HG03469 (cell line): ENCODE data around the gene ITFG2.

Experiments
- ATAC-seq: cut with Tn5 transposase; IDR thresholded peaks from one replicate; pipeline ENCODE4 v1.9.1; 2021; ENCODE audit warnings: mild to moderate bottlenecking, moderate library complexity, moderate number of reproducible peaks; ENCODE audit not compliant: unreplicated experiment

Gene ITFG2

DNA sequence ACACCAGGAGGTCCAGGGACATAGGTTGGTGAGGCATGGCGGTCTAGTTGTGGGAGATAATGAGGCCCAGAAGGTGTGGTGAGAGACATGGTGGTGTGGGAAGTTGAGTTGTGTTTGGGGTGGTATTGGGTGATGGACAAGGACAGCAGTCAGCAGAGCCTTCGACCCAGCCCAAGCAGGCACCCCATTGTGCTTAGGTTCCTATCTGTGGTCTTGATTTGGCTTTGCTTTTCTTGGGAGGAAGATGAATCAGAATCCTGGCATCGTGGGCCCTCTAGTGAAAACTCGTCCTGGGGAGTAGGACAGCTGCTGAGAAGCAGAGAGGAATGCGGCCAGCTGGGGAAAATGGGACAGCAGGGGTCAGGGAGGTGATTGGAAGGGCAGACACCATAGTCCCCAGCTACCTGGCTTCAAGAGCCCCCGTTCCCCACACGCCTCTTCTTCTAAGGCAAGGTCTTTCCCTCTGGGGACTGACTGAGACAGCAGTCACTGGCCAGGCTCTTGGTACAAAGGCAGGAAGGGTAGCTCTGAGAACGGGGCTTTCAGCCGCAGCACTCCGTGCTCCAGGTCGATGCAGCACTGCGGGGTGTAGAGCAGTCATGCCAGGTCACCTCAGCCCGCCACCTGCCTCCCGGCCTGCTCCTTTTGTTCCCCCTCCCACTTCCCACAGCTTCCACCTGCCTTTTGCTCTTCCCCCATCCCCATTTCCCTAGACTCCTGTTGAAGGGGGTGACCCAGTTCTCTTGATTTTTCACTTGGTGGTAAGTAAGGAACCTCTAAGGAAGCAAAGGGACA, 14.4 kb downstream of the ITFG2 start:
- no peak for ATAC-seq

DNA sequence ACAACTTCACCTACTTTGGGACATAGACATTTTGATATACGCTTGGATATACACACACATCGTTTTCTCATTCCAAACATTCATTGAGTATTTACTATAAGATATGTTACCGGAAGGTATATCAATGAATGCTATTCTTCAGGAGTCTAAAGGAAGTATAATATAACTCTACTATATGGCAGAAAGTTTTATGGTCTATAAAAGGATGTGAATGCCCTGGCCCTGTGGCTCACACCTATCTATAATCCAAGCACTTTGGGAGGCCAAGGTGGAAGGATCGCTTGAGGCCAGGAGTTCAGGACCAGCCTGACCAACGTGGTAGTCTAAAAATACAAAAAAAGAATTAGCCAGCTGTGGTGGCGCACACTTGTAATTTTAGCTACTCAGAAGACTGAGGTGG, 16.8 kb downstream of the ITFG2 start:
- ATAC-seq = no peak

DNA sequence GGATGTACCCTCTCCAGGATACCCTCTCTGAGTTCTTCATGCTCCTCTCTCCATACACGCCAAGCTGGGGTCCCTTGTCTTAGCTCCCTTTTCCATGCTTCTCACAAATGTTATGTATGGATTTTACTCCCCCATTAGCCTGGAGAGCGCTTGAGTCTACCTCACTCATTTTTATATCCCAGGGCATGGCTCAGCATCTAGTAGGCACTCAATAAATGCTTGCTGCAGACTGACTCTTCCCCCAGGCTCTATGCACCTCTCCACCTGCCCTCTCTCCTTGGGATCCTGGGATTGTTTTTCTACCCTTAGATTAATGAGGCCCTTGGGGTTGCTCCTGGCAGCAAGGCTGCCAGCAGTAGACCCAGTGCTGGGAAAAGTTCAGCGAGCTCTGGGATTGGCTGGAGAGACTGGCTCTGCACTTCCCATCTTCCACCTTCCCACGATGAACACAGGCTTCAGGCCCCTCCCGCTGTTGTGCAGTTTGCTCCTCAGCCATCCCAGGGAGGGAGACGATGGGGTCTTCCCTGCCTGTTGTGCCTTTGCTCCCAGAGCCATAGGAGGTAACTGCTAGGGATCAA, 20.2 kb downstream of the ITFG2 start:
- ATAC-seq = no peak

DNA sequence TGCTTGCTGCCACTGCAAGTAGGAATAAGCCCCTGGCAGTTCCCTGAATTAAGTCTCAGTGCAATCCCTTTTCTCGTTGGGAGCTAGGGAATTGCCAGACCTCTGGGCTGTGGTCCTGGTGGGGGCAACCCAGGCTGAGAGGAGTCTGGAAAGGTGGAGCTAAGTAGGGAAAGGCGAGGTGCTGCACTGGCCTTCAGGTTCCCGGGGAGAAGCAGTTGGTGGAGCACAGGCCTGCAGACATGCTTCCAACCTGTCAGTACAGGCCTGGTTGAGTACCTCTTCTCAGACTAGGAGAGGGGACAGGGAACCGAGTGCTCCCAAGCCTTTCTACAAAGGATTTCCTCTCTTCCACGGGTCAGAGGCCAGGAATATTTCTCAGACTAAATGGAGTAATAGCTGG, 20.9 kb downstream of the ITFG2 start:
- no peak for ATAC-seq

DNA sequence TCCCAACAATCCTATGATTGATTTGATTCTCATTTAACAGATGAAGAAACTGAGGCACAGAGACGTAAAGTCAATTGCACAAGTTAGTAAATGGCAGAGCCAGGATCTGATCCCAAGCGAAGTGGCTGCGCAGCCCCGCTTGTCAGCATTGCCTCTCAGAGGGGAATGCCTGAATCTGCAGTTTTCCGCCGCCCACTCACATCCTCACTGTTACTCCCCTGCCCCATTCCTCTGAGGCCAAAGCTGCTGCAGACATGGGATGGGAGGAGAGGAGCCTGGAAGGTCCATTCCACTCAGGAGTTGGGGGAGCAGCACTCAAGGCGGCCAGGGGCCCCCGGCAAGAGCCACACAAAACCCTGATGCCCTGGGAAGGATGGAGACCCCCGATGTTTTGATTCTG, 21.3 kb downstream of the ITFG2 start:
- ATAC-seq = no peak

DNA sequence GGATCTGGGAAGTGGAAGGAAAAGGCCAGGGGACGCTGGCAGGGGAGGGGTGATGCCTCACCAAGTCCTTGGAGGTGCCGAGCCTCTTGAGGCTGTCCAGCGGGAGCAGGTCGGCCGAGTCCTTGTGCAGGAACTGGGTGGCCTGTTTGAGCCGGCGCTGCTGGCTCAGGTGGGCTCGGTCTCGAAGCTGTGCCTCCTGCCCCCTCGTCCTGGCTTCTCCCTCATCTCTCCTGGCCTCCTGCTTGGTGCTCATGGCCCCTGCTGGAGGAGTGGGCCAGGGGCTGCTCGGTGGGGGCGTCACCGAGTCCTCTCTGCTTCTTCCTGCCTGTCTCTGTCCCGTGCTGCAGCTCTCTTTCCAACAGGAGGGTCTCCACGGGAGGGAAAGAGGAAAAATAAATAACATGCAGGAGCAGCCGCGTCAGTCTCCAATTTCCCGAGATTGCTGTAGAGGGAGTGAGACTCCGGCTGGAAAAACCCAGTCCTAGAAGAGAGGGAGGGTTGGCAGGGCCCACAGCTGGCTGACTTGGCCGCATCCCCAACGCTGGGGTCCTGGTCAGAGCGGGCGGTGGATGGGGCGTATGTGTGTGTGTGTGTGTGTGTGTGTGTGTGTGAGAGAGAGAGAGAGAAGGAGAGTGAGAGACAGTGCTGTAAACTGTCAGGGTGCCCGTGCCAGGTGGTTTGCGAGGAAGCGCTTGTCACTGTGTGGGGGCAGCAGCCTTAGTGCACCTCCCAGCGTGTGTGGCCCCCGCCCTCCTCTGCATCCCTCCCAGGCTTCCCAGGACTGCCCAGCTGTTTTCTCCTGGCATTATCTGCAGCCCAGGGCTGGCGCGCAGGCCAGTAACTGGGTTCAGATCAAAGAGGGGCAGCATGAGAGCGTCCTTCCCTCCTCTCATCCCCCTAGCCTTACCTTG, 22.4 kb downstream of the ITFG2 start, which contains the start of gene NRIP2:
Gene NRIP2, minus strand, starts transcription at position 455 of the 911 bp plus-strand sequence. Its CDS starts 52 bp downstream, at position 403.
- ATAC-seq = no peak

DNA sequence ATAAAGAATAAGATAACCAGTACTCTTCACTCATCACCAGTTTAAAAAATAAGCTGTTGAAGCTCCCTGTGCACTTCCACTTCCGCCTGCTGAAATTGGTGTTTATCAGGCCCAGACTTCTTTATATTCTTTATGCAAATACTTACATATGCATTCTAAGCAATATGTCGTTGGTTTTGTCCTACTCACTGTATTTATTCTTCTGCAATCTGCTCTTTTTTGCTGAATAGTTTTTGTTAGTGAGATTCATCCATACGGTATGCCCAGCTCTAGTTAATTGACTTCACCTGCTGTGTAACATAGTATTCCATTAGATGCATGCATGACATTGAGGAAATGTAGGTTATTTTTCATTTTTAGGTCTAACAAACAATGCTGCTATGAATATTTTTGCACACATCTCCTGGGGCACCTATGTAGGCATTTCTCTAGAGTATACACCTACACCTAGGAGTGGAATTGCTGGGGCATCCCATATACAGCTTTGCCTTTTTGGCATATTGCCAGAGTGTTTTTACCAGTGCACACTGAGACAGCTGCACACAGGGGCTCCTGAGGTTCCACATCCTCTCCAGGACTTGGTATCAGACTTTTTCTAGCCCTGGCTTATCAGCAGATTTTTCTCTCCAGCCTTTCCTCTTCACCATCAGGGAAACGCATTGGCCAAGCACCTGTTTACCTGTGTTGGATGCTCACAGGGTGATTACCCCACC, 23.4 kb downstream of the ITFG2 start:
- ATAC-seq = no peak

DNA sequence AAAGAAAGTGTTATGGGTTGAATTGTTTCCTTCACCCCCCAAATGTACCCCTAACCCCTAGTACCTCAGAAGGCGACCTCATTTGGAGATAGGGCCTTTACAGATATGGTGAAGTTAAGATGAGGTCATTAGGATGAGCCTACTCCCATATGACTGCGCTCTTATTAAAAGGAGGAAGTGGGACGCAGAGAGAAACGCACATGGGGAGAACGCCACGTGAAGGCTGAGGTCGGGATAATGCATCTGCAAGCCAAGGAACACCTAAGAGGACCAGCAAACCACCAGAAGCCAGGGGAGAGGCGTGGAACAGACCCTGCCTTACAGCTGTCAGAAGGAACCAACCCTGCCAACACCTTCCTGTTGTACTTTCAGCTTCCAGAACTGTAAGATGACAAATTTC, 24.1 kb downstream of the ITFG2 start:
- ATAC-seq = no peak

DNA sequence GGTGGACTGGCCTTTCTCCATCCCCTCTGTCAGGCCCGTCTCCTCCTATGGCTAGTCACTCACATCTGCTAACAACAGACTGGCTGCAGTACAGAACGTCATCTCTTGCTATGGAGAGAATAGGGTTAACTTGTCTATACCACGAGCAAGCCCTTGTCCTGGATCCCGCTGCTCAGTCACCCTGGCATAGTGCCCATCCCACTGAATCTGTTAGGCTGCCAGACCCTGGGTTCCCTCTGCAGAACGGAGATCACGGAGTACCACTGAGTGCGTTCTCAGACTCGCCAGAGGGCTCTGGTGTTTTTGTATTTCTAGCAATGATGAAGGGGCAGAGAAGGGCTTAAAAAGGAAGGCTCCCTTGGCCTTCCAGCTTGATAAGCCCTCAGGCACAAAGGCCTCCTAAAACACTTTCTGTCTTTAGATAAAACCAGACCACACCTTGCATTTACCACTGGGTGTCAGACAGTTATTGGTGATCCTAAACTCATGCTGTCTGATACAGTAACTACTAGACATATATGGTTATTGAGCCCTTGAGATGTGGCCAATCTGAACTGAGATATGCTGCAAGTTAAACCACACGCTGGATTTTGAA, 28.7 kb downstream of the ITFG2 start:
- no peak for ATAC-seq

DNA sequence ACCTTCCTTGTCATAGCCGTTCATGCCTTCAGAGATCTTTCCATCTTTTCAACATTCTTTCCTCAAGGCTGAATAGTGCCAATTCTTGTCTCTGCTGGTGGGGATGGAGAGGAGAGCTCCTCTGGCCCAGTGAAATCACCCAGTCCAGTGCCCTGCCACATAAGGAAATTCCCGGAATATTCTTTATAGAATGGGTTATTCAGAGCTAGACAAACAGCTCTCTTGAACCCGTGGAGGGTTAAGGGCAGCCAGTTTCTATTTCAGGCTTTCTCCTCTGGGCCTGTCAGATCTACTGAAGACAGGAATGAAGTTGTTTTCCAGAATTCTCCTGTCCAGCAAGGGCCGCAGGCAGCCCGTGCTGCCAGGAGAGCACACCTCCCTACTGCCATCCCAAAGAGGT, 30.5 kb downstream of the ITFG2 start:
- ATAC-seq = no peak

DNA sequence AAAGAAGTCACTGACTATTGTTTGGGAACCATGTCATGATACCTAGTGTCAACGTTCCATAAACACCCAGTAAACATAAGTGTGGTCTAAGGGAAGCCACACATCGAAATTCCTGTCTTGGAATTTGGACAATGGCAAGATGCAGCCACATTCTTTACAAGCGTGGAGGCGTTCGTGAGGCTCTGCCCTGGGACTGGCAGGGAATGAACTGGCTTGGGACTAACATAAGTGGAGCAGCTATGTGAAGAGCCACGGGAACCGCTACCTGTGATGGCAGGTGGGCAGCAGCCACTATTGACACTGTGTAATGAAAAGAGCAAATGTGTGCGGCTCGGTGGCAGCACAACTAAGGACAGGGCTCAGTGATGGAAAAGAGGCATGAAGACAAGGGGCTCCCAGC, 32.3 kb downstream of the ITFG2 start:
- ATAC-seq = no peak

DNA sequence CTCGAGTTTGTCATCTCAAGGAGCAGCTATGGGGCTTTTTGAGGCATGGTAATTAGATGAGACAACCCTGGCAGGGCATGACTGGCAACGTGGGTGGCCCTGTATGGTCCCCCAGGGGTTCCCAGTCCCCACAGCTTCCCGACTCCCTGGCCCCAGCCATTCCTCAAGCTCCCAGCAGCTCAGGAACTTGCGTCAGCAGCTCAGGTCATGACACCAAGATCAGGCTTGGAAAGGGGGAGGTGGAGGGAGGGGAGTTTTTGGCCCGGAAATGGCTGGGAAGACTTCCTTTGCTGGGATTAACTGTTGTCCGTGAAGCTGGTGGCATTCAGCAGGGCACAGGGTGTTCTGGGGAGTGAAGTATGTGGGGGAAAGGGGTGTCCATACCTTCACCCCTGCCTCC, 32.8 kb downstream of the ITFG2 start:
- no peak for ATAC-seq

DNA sequence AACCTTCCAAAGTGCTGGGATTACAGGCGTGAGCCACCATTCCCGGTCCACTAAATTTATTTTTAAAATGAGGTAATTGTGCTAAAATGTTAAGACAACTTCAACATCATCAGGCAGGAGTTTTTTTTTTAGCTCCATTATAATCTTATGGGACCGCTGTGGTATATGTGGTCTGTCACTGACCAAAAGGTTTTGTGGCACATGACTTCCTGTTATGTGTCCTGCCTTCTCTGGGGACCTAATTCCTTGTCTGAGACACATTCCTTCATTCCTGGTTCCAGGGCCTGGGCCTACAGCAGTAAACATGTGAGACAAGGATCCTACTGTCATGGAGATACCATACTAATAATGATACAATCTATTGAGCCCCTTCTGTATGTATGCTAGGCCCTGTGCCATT, 39.5 kb downstream of the ITFG2 start:
- no peak for ATAC-seq

DNA sequence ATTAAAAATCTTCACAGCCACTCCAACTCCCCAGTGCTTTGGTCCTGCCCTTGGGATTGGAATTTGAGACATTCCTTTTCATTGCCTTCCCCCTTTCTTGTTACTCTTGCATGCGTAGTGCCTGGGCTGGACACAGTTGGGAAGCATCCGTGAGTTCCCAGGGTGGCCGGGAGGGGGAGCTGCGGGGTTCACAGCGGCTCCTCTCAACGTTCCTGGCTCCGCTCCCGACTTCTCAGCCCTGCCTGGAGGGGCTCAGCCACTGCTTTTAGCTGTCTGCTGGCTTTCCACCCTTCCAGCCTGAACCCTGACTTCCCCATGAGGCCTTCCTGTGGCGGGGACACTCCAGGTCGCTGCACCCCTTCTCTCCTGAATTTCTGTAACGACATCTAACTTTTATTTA, 41.2 kb downstream of the ITFG2 start:
- ATAC-seq = no peak

DNA sequence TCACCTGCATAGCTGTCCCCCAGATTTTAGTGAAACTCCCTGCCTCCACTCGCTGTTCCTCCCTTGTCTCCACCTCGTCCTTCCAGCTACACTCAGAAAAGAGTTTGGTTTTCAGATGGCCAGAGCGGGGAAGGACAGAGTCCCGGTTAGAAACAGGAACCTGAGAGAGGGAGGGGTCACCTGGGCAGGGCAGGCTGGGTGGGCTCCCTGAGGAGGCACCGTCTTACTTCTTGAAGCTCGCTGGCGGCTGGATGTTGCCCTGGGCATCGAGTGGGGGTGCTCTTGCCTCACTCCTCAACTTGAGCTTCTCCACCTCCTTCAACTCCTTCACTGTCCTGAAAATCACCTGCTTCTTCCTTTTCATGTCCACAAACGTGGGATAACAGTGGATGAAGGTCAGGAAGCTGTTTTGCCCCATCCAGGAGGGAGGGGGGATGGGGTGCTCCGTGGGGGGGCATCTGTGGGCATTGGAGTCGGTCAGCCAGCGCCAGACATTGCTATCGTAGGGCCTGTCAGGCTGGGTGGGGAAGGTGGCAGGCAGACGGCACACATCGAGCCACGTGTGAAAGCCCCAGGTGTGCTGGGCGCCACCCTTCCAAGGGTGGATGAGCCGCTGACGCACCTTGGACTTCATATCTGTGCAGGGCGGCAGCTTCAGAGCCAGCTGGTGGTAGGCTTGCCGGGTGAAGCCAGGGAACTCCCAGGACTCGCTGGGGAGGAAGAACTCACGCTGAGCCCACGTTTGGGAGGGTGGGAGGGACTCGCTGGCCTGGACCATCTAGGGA, 42.4 kb downstream of the ITFG2 start:
- no peak for ATAC-seq

DNA sequence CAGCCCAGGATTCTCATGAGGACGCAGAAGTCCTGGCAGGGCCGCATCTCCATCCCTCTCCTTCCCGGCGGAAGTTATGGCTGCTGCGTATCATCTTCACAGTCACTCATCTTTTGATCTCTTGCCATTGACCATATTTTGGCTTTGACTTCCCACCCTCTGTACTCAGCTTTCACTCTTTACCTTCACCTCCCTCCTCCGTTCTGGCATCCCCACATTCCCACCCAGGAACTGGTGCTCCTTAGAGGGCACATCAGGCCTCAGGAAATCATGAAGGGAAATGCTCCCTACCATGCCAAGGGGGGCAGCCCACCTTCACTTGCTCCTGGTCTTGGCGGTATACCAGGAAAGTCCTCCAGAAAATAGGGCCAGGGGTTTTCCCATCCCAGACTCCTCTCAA, 43.1 kb downstream of the ITFG2 start:
- ATAC-seq = no peak

DNA sequence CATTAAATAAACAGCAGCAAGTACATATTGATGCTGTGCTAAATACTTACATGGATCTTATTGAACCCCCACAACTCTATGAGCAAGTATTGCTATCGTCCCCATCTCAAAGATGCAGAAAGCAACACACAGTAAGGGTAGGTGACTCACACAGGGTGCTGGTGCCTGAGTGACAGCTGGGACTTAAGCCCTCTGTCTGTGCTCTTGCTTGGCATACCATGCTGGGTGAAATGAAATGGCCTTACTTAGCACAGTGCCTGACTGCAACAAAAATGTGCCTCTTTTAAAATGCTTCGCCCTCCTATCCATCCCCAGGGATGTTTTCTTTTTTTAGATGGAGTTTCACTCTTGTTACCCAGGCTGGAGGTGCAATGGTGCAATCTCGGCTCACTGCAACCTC, 43.6 kb downstream of the ITFG2 start:
- ATAC-seq = no peak

DNA sequence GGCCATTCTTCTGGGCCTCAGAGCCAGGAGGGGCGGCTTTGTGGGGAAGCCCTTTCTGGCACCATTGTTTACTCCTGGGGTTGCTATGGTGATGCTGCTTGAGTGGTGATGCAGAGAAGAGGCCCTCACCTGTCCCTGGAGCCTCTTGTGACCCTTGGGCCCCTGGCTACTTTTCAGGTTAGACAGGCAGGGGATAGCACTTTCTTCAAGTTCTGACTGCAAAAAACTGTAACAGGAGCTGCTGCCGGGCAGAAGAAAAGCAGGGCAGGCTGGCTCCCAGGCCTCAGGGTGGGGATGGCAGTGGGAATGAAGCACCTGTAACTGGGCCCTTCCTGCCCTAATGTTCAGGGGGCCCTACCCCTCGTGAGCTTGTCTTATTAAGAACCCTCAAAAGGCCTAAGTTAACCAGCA, 44.6 kb downstream of the ITFG2 start, which contains the start of gene TEX52:
Gene TEX52, minus strand, starts transcription at position 19 of the 411 bp plus-strand sequence. Its CDS starts 13 bp downstream, at position 6.
- no peak for ATAC-seq

DNA sequence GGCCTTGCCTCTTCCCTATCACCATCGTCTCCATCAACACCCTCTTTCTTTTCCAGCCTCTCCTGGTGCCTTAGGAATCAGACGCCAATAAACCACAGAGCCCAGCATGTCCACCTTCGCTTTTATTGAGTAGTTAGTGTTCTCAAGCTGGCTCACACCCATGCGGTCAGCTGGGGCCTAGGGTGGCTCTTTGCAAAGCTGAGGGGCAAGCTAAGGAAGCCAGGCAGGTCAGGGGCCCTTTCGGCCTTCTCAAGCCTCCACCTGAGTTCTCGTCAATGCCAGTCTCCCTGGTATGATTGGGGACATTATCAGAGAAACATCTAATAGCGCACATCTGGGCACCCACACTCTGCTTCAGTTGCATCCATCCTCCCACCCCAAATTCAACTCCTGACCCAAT, 45.1 kb downstream of the ITFG2 start:
- no peak for ATAC-seq

DNA sequence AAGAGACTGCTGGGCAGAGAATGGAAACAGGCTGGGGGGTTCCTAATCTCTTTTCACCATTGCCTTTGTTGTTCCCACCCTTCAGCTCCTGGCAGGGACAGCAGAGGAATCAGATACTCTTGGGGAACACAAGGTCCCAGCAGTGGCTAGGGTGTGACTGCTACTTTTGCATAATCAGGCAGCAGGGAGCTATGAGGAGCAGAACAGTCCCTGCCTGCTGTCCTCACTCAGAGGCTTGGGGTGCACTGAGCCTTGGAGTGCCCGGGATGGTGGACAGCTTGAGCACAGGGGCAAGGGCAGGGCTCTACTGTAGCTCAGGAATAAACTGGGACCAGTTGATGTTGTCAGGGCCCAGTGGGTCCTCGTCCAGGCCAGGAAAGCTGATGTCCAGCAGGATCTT, 45.9 kb downstream of the ITFG2 start:
- ATAC-seq = no peak
